Measurements from ENCODE around the gene CSMD2. TPM values are rescaled to one million over a fixed set of nuclear protein-coding genes. Genes with fewer than 3 reads are reported as not detected.

CSMD2 gene
- total RNA-seq, 4 donors from 2014 or later = 0.16 to 1.00 (median 0.27) TPM; not detected in 1

DNA sequence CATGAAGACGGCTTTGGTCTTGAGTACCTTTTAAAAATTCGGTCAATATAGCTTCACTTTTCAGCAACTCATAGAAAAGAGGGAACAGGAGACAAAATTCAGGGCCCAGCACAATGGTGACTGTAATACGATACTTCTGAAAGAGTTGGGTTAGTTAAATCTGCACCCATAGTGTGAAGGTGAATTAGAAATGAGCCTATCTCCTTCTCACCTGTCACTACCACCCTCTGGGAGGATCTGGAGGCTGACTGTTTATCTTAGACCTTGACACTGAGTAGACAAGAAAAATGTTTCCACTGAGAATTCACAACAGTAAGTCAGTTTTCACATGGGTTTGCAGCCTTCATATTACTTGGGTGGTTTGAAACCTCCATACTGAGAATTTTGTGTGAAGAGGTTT, 359.0 kb downstream of the CSMD2 start:
- intact Hi-C loops (cut with DNase I; ENCODE audit: low total_unique reads) (no loop called here), in situ Hi-C loops (cut with MboI; ENCODE audit: low pct_ligation_motif_present in 1 of 4, low pct_unique_long_range_greater_than_20kb in 1 of 4, low sequenced_read_pairs in 3 of 4) (no loop called here)
- DNase-seq = no peak
- no peaks in the 10 kb centered on the region for H3K36me3 ChIP-seq
- no peak overlapping the region for H3K27ac ChIP-seq
- H3K27me3 ChIP-seq = no peaks in the 10 kb centered on the region
- 68 to 86% methylated on average over 3 of the region's 3 CpGs for WGBS, 2 donors (ENCODE audit: low coverage in 1 of 2)
- no peak overlapping the region for H3K4me3 ChIP-seq
- TF ChIP-seq EP300 (IDR thresholded peaks at IDR 0.05; ENCODE audit: low read depth) (no peak), POLR2A (IDR thresholded peaks at IDR 0.05) (no peak)
- peaks cover 13 to 16% of the 10 kb centered on the region in 2 donors for H3K9me3 ChIP-seq
- no peaks in the 10 kb centered on the region for H3K4me1 ChIP-seq

- Histone ChIP-seq H3K9me3 (peaks cover 0 to 5% of the 10 kb centered on the region in 2 donors), H3K27ac (no peak overlapping the region), H3K4me1 (no peaks in the 10 kb centered on the region), H3K27me3 (no peaks in the 10 kb centered on the region), H3K4me3 (no peak overlapping the region), H3K36me3 (no peaks in the 10 kb centered on the region)
- 94% methylated on average over 2 of the region's 2 CpGs; no CpG with 5 or more reads in 1 of the 2 donors for WGBS, 2 donors (ENCODE audit: low coverage in 1 of 2)
- TF ChIP-seq POLR2A (IDR thresholded peaks at IDR 0.05) (no peak), POLR2AphosphoS5 (IDR thresholded peaks at IDR 0.05) (no peak), EP300 (IDR thresholded peaks at IDR 0.05; ENCODE audit: low read depth) (no peak)
- TF ChIP-seq, protein P1, sequence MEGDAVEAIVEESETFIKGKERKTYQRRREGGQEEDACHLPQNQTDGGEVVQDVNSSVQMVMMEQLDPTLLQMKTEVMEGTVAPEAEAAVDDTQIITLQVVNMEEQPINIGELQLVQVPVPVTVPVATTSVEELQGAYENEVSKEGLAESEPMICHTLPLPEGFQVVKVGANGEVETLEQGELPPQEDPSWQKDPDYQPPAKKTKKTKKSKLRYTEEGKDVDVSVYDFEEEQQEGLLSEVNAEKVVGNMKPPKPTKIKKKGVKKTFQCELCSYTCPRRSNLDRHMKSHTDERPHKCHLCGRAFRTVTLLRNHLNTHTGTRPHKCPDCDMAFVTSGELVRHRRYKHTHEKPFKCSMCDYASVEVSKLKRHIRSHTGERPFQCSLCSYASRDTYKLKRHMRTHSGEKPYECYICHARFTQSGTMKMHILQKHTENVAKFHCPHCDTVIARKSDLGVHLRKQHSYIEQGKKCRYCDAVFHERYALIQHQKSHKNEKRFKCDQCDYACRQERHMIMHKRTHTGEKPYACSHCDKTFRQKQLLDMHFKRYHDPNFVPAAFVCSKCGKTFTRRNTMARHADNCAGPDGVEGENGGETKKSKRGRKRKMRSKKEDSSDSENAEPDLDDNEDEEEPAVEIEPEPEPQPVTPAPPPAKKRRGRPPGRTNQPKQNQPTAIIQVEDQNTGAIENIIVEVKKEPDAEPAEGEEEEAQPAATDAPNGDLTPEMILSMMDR (IDR thresholded peaks at IDR 0.05) = no peak
- DNase-seq = no peak
- intact Hi-C loops (cut with DNase I; ENCODE audit: low total_unique reads) (no loop called here), in situ Hi-C loops (cut with MboI; ENCODE audit: low pct_ligation_motif_present in 1 of 4, low pct_unique_long_range_greater_than_20kb in 1 of 4, low sequenced_read_pairs in 3 of 4) (no loop called here)
These were observed 362.8 kb downstream of the CSMD2 start for GRCh38 chr1:33802268-33802667.

GRCh38 chr1:33797849-33798248, 367.2 kb downstream of the CSMD2 start:
- Histone ChIP-seq H3K27ac (no peak overlapping the region), H3K4me3 (no peak overlapping the region), H3K36me3 (no peaks in the 10 kb centered on the region), H3K9me3 (peaks cover 0 to 6% of the 10 kb centered on the region in 2 donors), H3K4me1 (no peaks in the 10 kb centered on the region), H3K27me3 (no peaks in the 10 kb centered on the region)
- in situ Hi-C loops (cut with MboI; ENCODE audit: low pct_ligation_motif_present in 1 of 4, low pct_unique_long_range_greater_than_20kb in 1 of 4, low sequenced_read_pairs in 3 of 4) = no loop called here
- no peak for DNase-seq
- TF ChIP-seq POLR2A (IDR thresholded peaks at IDR 0.05) (no peak), EP300 (IDR thresholded peaks at IDR 0.05; ENCODE audit: low read depth) (no peak), POLR2AphosphoS5 (IDR thresholded peaks at IDR 0.05) (no peak)
- TF ChIP-seq, protein P1 (IDR thresholded peaks at IDR 0.05) = no peak
- intact Hi-C loops (cut with DNase I; ENCODE audit: low total_unique reads) = no loop called here
- WGBS, 2 donors (ENCODE audit: low coverage in 1 of 2) = 66 to 74% methylated on average over 4 to 6 of the region's 6 CpGs

DNA sequence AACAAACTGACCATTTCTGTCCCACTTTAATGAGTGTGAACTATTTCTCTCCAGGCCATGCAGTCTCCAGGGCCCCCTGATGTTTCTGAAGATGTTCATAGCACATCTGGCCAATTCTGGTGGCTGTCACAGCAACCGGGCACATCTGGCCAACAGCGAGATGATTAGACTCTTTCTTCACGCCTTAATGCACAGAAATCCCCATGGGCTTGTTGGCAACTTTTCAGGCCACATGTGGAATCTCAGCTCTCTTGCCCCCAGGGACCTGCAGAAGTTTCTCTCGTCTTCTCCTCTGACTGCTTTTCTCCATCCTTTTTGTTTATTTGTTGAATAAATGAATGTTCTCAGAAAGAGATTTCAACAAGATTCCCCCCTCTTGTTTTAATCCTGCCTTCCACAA, 372.4 kb downstream of the CSMD2 start:
- H3K27me3 ChIP-seq = no peaks in the 10 kb centered on the region
- no peak overlapping the region for H3K27ac ChIP-seq
- WGBS, 2 donors (ENCODE audit: low coverage in 1 of 2) = 29 to 66% methylated on average over 4 of the region's 4 CpGs
- in situ Hi-C loops (cut with MboI; ENCODE audit: low pct_ligation_motif_present in 1 of 4, low pct_unique_long_range_greater_than_20kb in 1 of 4, low sequenced_read_pairs in 3 of 4) (no loop called here), intact Hi-C loops (cut with DNase I; ENCODE audit: low total_unique reads) (no loop called here)
- no peak for DNase-seq
- H3K4me1 ChIP-seq = no peaks in the 10 kb centered on the region
- TF ChIP-seq EP300 (IDR thresholded peaks at IDR 0.05; ENCODE audit: low read depth) = no peak
- TF ChIP-seq POLR2A (IDR thresholded peaks at IDR 0.05) = no peak
- TF ChIP-seq, protein P1 (IDR thresholded peaks at IDR 0.05) = no peak
- no peak for TF ChIP-seq POLR2AphosphoS5 (IDR thresholded peaks at IDR 0.05)
- no peak overlapping the region for H3K4me3 ChIP-seq
- H3K9me3 ChIP-seq = peaks cover 0 to 5% of the 10 kb centered on the region in 2 donors
- H3K36me3 ChIP-seq = no peaks in the 10 kb centered on the region

DNA sequence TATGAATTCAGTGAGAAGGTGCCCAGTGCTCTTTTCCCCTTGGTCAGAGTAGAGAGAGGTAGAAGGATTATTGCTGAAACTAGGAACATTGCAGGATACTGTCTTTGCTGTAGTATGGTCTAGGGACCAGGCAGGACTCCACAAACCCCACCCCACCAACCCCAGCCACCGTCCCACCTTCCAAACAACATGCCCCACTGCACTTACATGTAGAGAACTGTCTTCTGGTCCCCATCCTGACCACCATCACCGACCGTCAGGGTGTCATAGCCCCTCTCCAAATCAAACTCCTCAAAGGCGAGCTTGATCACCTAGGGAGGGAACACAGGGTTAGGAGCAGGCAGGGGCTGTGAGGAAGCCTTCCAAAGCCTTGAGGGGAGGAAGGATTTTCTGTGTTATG, 372.8 kb downstream of the CSMD2 start:
- Histone ChIP-seq H3K4me1 (no peaks in the 10 kb centered on the region), H3K4me3 (no peak overlapping the region), H3K36me3 (no peaks in the 10 kb centered on the region), H3K27ac (no peak overlapping the region), H3K9me3 (peaks cover 0 to under 1% of the 10 kb centered on the region in 2 donors), H3K27me3 (no peaks in the 10 kb centered on the region)
- TF ChIP-seq POLR2A (IDR thresholded peaks at IDR 0.05) (no peak), EP300 (IDR thresholded peaks at IDR 0.05; ENCODE audit: low read depth) (no peak), POLR2AphosphoS5 (IDR thresholded peaks at IDR 0.05) (no peak)
- TF ChIP-seq, protein P1 (IDR thresholded peaks at IDR 0.05) = no peak
- intact Hi-C loops (cut with DNase I; ENCODE audit: low total_unique reads) = no loop called here
- 73 to 85% methylated on average over 2 to 4 of the region's 4 CpGs for WGBS, 2 donors (ENCODE audit: low coverage in 1 of 2)
- in situ Hi-C loops (cut with MboI; ENCODE audit: low pct_ligation_motif_present in 1 of 4, low pct_unique_long_range_greater_than_20kb in 1 of 4, low sequenced_read_pairs in 3 of 4) = no loop called here
- no peak for DNase-seq

Measured in transverse colon (tissue), 4 donors.